GM23248 (cell line): ENCODE measurements around the gene LRRFIP1. TPM values are rescaled to one million over a fixed set of nuclear protein-coding genes. Genes with fewer than 3 reads are reported as not detected.

Experiments
- DNase-seq: peaks from one replicate; pipeline ENCODE4 v3.0.0-alpha.2; 2015
- H2AFZ ChIP-seq: fragments of 200-600 bp; sonication (generic); 2 replicates; pipeline ENCODE4 v1.6.1; 2016; ENCODE audit warnings: antibody characterized with exemption
- H3F3A ChIP-seq: fragments of 200-600 bp; sonication (generic); 2 replicates; pipeline ENCODE4 v1.6.1; 2016; ENCODE audit warnings: mild to moderate bottlenecking, antibody characterized with exemption, mixed run types; ENCODE audit not compliant: insufficient read depth
- H3K27ac ChIP-seq: fragments of 200-600 bp; sonication (generic); 2 replicates; pipeline ENCODE4 v1.5.1; 2016; ENCODE audit warnings: mild to moderate bottlenecking
- H3K27me3 ChIP-seq: fragments of 200-600 bp; sonication (generic); replicated peaks from 2 replicates; pipeline ENCODE4 v1.6.1; 2016; ENCODE audit warnings: mild to moderate bottlenecking; ENCODE audit not compliant: insufficient read depth
- H3K36me3 ChIP-seq: fragments of 200-600 bp; sonication (generic); 2 replicates; pipeline ENCODE4 v1.6.1; 2016; ENCODE audit warnings: low read depth, mild to moderate bottlenecking
- H3K4me1 ChIP-seq: fragments of 200-600 bp; sonication (generic); 2 replicates; pipeline ENCODE4 v1.6.1; 2016; ENCODE audit warnings: mild to moderate bottlenecking; ENCODE audit not compliant: insufficient read depth
- H3K4me2 ChIP-seq: fragments of 200-600 bp; sonication (generic); one replicate; pipeline ENCODE4 v1.6.1; 2016; ENCODE audit warnings: mild to moderate bottlenecking; ENCODE audit not compliant: unreplicated experiment
- H3K4me3 ChIP-seq: fragments of 200-600 bp; sonication (generic); 2 replicates; pipeline ENCODE4 v1.5.1; 2016; ENCODE audit warnings: mild to moderate bottlenecking
- H3K79me2 ChIP-seq: fragments of 200-600 bp; sonication (generic); 2 replicates; pipeline ENCODE4 v1.6.1; 2016; ENCODE audit warnings: mild to moderate bottlenecking; ENCODE audit not compliant: insufficient read depth
- H3K9ac ChIP-seq: fragments of 200-600 bp; sonication (generic); 2 replicates; pipeline ENCODE4 v1.6.1; 2016; ENCODE audit warnings: mild to moderate bottlenecking
- H3K9me2 ChIP-seq: fragments of 200-600 bp; sonication (generic); 2 replicates; pipeline ENCODE4 v1.6.1; 2016; ENCODE audit warnings: mixed run types, mild to moderate bottlenecking, moderate library complexity; ENCODE audit not compliant: insufficient read depth
- H3K9me3 ChIP-seq: fragments of 200-600 bp; sonication (generic); one replicate; pipeline ENCODE4 v1.6.1; 2017; ENCODE audit warnings: low read depth
- H4K20me1 ChIP-seq: fragments of 200-600 bp; sonication (generic); 2 replicates; pipeline ENCODE4 v1.6.0; 2016; ENCODE audit not compliant: insufficient read depth
- EZH2 ChIP-seq: fragments of 200-600 bp; sonication (generic); IDR thresholded peaks from 2 replicates; pipeline ENCODE4 v1.6.1; 2018; ENCODE audit warnings: antibody characterized with exemption, mild to moderate bottlenecking; ENCODE audit not compliant: insufficient read depth, poor library complexity, severe bottlenecking
- EZH2phosphoT487 ChIP-seq: fragments of 200-600 bp; sonication (generic); IDR thresholded peaks from 2 replicates; pipeline ENCODE4 v1.6.1; 2018; ENCODE audit warnings: antibody characterized with exemption, moderate library complexity, mild to moderate bottlenecking, low read depth; ENCODE audit not compliant: insufficient read depth
- WGBS, 2 experiments: methylation state at CpG; one replicate each; pipeline ENCODE4 v1.1.6; 2015 to 2017; ENCODE audit warnings: low lambda C conversion rate in 2 of 2, low coverage in 1 of 2; ENCODE audit errors: missing lambda C conversion rate in 2 of 2; 5-methylcytosine and 5-hydroxymethylcytosine counted together
- in situ Hi-C: fragments of 300-500 bp; cut with MboI; formaldehyde crosslinking; loops from 2 replicates; pipeline ENCODE4 v1.15.0; 2020
- polyA plus RNA-seq: library from polyadenylated mRNA; unstranded; fragments of >200 nt; fragmentation: Nextera tagmentation; extraction: Ambion mirVana; gene quantifications from 2 replicates; pipeline ENCODE4 v1.2.1, GENCODE V29; 2016
- total RNA-seq: library from RNA; depleted of rRNA; stranded (reverse); fragments of >200 nt; shearing (Covaris generic); gene quantifications from 2 replicates; pipeline ENCODE4 v1.2.3, GENCODE V29; 2014

The LRRFIP1 gene
- total and polyA plus RNA-seq, 2 experiments from 2014 or later = 84.4 to 159 TPM

GRCh38 chr2:237596520-237597195 is 30.7 kb upstream of the LRRFIP1 start:
- Histone ChIP-seq H3K27me3 (no peaks in the 10 kb centered on the region), H3K79me2 (no peaks in the 10 kb centered on the region), H3K9me3 (no peaks in the 10 kb centered on the region), H3K4me1 (peaks cover 8% of the 10 kb centered on the region), H3K27ac (no peak overlapping the region), H3K36me3 (no peaks in the 10 kb centered on the region), H3K4me2 (no peak overlapping the region), H3F3A (no peaks in the 10 kb centered on the region), H3K9me2 (no peaks in the 10 kb centered on the region), H3K4me3 (no peak overlapping the region), H3K9ac (no peak overlapping the region), H4K20me1 (no peaks in the 10 kb centered on the region), H2AFZ (no peak overlapping the region)
- no peak for DNase-seq
- in situ Hi-C loops = loop anchor here (25.0 kb wide), 1 partner anchor 666 kb away; no protein-coding TSS in a partner anchor
- no peak for TF ChIP-seq EZH2phosphoT487
- TF ChIP-seq EZH2 = no peak
- 92% methylated on average over 13 of the region's 13 CpGs for WGBS, 2 experiments

DNA sequence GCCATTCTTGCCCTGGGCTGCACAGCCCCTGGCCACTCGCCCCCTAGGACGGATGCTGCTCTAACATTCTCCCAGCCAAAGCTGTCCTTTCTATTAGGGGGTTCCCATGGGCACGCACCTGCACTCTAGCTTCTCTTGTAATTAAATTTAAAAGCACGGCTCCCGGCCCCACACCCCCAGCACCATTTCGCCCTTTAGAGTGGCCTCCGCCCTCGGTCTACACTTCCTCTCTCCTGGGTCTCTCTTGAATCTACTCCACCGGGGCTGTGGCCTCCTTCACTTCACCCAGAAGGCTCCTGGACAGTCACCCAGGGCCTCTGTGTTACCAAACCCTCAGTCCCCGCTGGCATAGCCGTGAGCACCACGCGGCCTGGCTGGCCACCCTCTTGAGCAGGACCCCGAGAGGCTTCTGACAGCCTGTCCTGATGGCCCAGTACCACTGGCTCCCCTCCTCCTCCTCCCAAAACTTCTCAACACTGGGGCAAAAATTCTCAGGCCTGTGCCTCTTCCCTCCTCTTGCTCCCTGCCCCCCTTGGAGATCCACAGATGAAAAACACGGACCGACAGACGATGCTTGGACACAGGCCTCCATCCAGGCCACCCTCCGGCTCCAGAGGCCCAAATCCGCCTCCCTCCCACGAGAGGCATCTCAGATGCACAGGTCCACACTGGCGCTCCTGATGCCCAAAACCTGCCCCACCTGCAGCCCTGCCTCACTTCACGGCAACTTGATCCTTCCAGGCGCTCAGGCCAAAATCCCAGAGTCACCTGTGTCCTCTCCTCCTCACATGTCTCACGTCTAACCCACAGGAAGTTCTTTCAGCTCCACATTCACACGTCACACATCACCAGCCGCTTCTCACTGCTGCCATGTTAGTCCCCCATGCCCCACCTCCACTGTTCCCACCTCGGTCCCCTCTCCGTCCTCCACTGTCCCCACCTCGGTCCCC is 29.9 kb upstream of the LRRFIP1 start:
- Histone ChIP-seq H3F3A (no peaks in the 10 kb centered on the region), H3K4me3 (no peak overlapping the region), H3K4me1 (peaks cover 8% of the 10 kb centered on the region), H3K4me2 (no peak overlapping the region), H3K9ac (no peak overlapping the region), H3K9me2 (no peaks in the 10 kb centered on the region), H3K27me3 (no peaks in the 10 kb centered on the region), H3K36me3 (no peaks in the 10 kb centered on the region), H3K27ac (no peak overlapping the region), H3K79me2 (no peaks in the 10 kb centered on the region), H4K20me1 (no peaks in the 10 kb centered on the region), H3K9me3 (no peaks in the 10 kb centered on the region), H2AFZ (no peak overlapping the region)
- 85 to 90% methylated on average over 24 to 29 of the region's 29 CpGs for WGBS, 2 experiments
- in situ Hi-C loops = loop anchor here (25.0 kb wide), 1 partner anchor 665 kb away; no protein-coding TSS in a partner anchor
- TF ChIP-seq EZH2phosphoT487 (no peak), EZH2 (no peak)
- no peak for DNase-seq

DNA sequence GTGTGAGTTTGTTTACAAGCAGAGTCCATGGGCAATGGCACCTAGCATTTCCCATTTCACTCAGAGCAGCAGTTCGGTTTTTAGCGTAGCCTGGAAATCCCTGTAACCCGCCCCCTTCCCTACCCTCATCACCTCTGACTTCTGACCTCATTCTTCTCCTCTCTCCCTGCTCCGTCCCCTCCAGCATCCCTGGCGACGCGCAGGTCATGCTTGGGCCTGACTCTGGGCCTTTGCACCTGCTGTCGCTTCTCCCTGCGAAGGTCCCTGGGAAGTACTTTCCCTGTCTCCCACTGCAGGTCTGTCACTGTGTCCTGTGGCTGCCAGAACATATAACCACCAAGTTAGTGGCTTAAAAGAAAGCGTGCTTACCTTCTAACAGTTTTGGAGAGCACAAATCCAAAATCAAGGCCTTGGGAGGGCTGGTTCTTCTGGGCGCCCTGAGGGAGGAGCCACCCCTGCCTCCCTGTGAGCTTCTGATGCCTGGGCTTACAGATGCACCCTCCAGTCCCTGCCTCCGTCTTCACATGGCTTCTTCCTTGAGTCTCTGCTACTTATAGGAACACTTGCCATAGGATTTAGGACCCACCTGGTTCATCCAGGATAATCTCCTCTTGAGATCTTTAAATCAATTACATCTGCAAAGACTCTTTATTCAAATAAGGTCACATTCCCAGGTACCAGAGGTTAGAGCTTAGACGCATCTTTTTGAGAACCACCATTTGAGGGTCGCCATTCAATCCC is 28.7 kb upstream of the LRRFIP1 start:
- no peak overlapping the region for H3K4me3 ChIP-seq
- H3K4me2 ChIP-seq = no peak overlapping the region
- no peak for DNase-seq
- TF ChIP-seq EZH2phosphoT487 (no peak), EZH2 (no peak)
- H3K79me2 ChIP-seq = no peaks in the 10 kb centered on the region
- H4K20me1 ChIP-seq = no peaks in the 10 kb centered on the region
- no peaks in the 10 kb centered on the region for H3K27me3 ChIP-seq
- in situ Hi-C loops = loop anchor here (25.0 kb wide), 1 partner anchor 664 kb away; no protein-coding TSS in a partner anchor
- peaks cover 12% of the 10 kb centered on the region for H3K4me1 ChIP-seq
- no peaks in the 10 kb centered on the region for H3K9me2 ChIP-seq
- no peak overlapping the region for H3K9ac ChIP-seq
- H3K9me3 ChIP-seq = no peaks in the 10 kb centered on the region
- no peak overlapping the region for H2AFZ ChIP-seq
- no peaks in the 10 kb centered on the region for H3K36me3 ChIP-seq
- WGBS, 2 experiments = 92 to 94% methylated on average over 14 of the region's 14 CpGs
- no peaks in the 10 kb centered on the region for H3F3A ChIP-seq
- no peak overlapping the region for H3K27ac ChIP-seq

DNA sequence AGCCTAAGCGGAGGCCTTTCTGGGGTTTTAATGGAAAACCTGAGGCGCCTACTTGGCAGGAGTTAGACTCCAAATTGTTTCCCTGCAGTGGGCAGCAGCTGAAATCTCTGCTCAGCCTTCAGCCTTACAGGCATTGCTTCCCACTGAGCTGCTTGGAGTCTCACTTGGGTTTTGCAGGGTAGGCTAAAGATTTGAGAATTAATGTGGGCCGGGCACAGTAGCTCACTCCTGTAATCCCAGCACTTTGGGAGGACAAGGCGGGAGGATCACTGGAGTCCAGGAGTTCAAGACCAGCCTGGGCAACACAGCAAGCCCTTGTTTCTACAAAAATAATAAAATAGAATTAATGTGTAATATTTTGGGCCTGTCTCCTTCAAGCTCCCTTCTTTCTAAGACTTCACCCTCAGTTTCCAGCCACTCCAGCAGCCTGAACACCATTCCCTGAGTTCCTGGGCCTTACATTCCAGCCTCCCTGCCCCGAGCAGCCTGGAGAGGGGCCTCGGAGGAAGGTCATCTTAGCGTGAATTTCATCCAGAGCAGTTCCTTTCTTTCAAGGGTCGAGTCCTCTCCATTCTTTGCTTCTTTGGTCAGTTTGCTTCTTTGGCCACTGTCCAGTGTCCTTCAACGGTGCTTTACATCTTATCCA is 27.8 kb upstream of the LRRFIP1 start:
- 74 to 75% methylated on average over 8 to 9 of the region's 9 CpGs for WGBS, 2 experiments
- in situ Hi-C loops = loop anchor here (25.0 kb wide), 1 partner anchor 663 kb away; no protein-coding TSS in a partner anchor
- TF ChIP-seq EZH2phosphoT487 (no peak), EZH2 (no peak)
- Histone ChIP-seq H3K27ac (peak overlapping the region; percentile 40), H3K9ac (peak overlapping the region; percentile 62), H3K4me2 (peak overlapping the region; percentile 76), H3K79me2 (no peaks in the 10 kb centered on the region), H2AFZ (peak overlapping the region; percentile 95), H4K20me1 (no peaks in the 10 kb centered on the region), H3K9me2 (no peaks in the 10 kb centered on the region), H3K4me1 (peaks cover 12% of the 10 kb centered on the region), H3K9me3 (no peaks in the 10 kb centered on the region), H3F3A (no peaks in the 10 kb centered on the region), H3K36me3 (no peaks in the 10 kb centered on the region), H3K4me3 (peak overlapping the region; percentile 34; the same call in 1 of the 2 replicates), H3K27me3 (no peaks in the 10 kb centered on the region)
- DNase-seq = no peak
